ENCODE results near the gene ITPKC.
A peak's percentile ranks its signal among the peaks of the same experiment; 100 is the strongest.

ITPKC gene

GRCh38 chr19:40776932-40777644 lies 60.2 kb downstream of the ITPKC start:
- no peak for TF ChIP-seq SIN3A (IDR thresholded peaks at IDR 0.05; ENCODE audit: borderline replicate concordance, insufficient read depth, low read length)

- no peak for TF ChIP-seq FOXP2 (optimal IDR thresholded peaks at IDR 0.05; ENCODE audit: borderline replicate concordance, extremely low read depth, extremely low read length, insufficient read depth)
- TF ChIP-seq REST (IDR thresholded peaks at IDR 0.05; ENCODE audit: insufficient read depth in 1 of 2, low read depth in 2 of 2, low read length in 2 of 2): 0 out of 4 replicates have a peak, but pooled peaks of 1 of the 2 experiments have one; percentile 16
- no peak; the same call in 1 of the 2 replicates for TF ChIP-seq SIN3A (IDR thresholded peaks at IDR 0.05; ENCODE audit: borderline replicate concordance, insufficient read depth, low read length)
- peak; percentile 43; the same call in 1 of the 2 replicates for TF ChIP-seq TAF1 (IDR thresholded peaks at IDR 0.05; ENCODE audit: borderline replicate concordance, insufficient read depth, low read length)
- TF ChIP-seq POLR2AphosphoS5 (IDR thresholded peaks at IDR 0.05; ENCODE audit: low read depth, low read length): 0 out of 2 replicates have a peak, but pooled peaks have one; percentile 55
These were observed 60.7 kb downstream of the ITPKC start for GRCh38 chr19:40777645-40777936.

GRCh38 chr19:40777937-40778705 lies 61.2 kb downstream of the ITPKC start, which contains the start of gene RAB4B:
RAB4B (plus strand) TSS chr19:40778247; CDS start chr19:40778376, 129 bp downstream.
- no peak for TF ChIP-seq REST (IDR thresholded peaks at IDR 0.05; ENCODE audit: insufficient read depth in 1 of 2, low read depth in 2 of 2, low read length in 2 of 2)
- no peak for TF ChIP-seq POLR2AphosphoS5 (IDR thresholded peaks at IDR 0.05; ENCODE audit: low read depth, low read length)
- peak; percentile 60; the same call in 1 of the 2 replicates for TF ChIP-seq SIN3A (IDR thresholded peaks at IDR 0.05; ENCODE audit: borderline replicate concordance, insufficient read depth, low read length)
- no peak for TF ChIP-seq TAF1 (IDR thresholded peaks at IDR 0.05; ENCODE audit: borderline replicate concordance, insufficient read depth, low read length)
- TF ChIP-seq FOXP2 (optimal IDR thresholded peaks at IDR 0.05; ENCODE audit: borderline replicate concordance, extremely low read depth, extremely low read length, insufficient read depth): peak; percentile 53

- TF ChIP-seq TAF1 (IDR thresholded peaks at IDR 0.05; ENCODE audit: borderline replicate concordance, insufficient read depth, low read length) (no peak), POLR2AphosphoS5 (IDR thresholded peaks at IDR 0.05; ENCODE audit: low read depth, low read length) (no peak)
These were observed 61.9 kb downstream of the ITPKC start for GRCh38 chr19:40778706-40779284.

- no peak for TF ChIP-seq REST (IDR thresholded peaks at IDR 0.05; ENCODE audit: insufficient read depth in 1 of 2, low read depth in 2 of 2, low read length in 2 of 2)
- no peak for TF ChIP-seq SIN3A (IDR thresholded peaks at IDR 0.05; ENCODE audit: borderline replicate concordance, insufficient read depth, low read length)
- TF ChIP-seq POLR2AphosphoS5 (IDR thresholded peaks at IDR 0.05; ENCODE audit: low read depth, low read length): no peak
- TF ChIP-seq FOXP2 (optimal IDR thresholded peaks at IDR 0.05; ENCODE audit: borderline replicate concordance, extremely low read depth, extremely low read length, insufficient read depth): no peak
- no peak for TF ChIP-seq TAF1 (IDR thresholded peaks at IDR 0.05; ENCODE audit: borderline replicate concordance, insufficient read depth, low read length)
These were observed 63.7 kb downstream of the ITPKC start for GRCh38 chr19:40780582-40780981.

GRCh38 chr19:40781140-40781539 lies 64.2 kb downstream of the ITPKC start:
- no peak for TF ChIP-seq REST (IDR thresholded peaks at IDR 0.05; ENCODE audit: insufficient read depth in 1 of 2, low read depth in 2 of 2, low read length in 2 of 2)
